Measurements from ENCODE around the gene MALRD1.

- TF ChIP-seq POLR2A (IDR thresholded peaks at IDR 0.05) (no peak), CTCF (IDR thresholded peaks at IDR 0.05) (no peak)
These were observed 589.7 kb downstream of the MALRD1 start for GRCh38 chr10:19638182-19638895.
